Stimulated activated CD4-positive, alpha-beta T cell treated with anti-CD3 and anti-CD28 coated beads, TNF-alpha, amount 100 ng/mL, for 1 hour (primary cell): ENCODE measurements around the gene LCN6.

ENCODE experiments used
- DNase-seq, 3 donors: peaks; one replicate each; pipeline ENCODE4 v3.0.0-alpha.2; 2020; ENCODE audit warnings: low read depth in 3 of 3, low spot score in 1 of 3

The LCN6 gene

GRCh38 chr9:136745389-136746154 lies 2.8 kb downstream of the LCN6 start:
- DNase-seq, result no peak

DNA sequence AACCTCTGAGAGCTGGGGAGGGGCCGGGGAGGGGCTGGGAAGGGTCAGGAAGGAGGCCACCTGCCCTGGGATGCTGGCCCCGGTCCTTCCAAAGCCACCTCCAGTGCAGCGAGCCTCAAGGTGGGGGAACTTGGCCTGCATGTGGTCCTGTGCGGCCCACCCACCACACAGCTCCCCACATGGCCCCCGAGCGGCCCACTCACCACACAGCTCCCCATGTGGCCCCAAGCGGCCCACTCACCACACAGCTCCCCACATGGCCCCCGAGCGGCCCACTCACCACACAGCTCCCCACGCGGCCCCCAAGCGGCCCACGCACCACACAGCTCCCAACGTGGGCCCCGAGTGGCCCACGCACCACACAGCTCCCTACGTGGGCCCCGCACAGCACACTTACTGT lies 3.6 kb downstream of the LCN6 start:
- DNase-seq, result no peak

DNA sequence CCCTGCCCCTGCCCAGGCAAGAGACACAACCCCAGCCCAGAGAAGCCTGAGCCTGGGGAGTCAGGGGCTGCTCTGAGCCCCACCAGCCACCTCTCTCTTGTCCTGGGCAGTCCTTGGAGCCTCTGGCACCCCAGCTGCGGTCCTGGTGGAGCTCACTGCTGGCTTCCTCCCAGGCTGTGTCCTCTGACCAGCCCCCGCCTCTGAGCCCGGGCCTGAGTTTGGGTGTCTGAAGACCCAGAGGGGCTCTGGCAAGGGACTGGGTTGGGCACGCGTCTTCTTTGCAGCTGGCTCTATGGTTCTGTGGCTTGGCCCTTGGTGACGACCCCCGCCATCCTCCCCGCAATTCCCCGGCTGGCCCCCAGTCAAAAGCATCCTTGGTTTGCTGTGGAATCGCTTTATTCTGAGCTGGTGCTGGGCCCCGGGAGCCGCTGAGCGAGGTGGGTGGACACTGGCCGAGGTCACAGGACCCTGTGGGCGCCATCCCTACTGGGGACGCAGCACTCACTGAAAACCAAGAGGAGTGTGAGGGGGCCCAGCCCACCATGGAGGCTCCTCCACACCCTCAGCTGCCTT lies 4.6 kb downstream of the LCN6 start:
- DNase-seq, result no peak

DNA sequence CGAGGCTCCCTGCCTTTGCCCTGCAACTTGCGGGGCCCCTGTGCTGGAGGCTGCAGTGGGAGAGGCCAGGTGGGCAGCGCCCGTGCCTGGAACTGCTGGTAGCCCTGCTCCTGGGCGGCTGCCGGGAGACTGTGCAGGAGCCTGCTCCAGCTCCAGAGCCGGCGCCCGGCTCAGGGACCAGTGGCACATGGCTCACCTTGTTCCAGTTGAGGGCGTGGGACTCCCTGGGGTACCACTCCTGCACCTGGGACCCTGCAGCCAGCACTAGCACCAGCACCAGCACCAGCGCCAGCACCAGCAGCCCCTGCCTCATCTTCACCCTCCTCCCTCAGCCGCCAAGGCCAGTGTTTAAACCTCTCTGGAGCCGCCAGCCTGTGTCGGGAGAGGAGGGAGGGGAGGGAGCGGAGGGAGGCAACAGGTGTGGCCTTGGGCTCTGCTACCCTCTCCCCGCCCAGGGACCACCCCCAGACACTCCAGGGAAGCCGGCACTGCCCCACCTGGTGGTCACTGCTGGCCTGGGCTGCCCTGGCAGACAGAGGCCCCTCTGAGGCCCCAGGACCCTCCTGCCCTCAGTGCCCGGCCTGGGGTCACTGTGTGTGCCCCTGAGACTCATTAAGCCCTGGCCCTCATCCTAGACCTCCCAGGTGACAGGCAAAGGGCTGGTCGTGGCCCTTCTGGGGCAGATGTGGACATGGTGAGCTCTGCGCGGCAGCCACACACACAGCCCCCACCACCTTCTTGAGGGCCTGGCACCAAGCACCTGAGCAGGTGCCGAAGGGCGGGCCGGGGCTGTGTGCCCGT lies 5.5 kb downstream of the LCN6 start, which contains the start of gene LCN10:
TSS of gene LCN10 (minus strand) at position 350 of the 801 bp plus-strand sequence. CDS start at position 313, 37 bp downstream.
- DNase-seq, result no peak

DNA sequence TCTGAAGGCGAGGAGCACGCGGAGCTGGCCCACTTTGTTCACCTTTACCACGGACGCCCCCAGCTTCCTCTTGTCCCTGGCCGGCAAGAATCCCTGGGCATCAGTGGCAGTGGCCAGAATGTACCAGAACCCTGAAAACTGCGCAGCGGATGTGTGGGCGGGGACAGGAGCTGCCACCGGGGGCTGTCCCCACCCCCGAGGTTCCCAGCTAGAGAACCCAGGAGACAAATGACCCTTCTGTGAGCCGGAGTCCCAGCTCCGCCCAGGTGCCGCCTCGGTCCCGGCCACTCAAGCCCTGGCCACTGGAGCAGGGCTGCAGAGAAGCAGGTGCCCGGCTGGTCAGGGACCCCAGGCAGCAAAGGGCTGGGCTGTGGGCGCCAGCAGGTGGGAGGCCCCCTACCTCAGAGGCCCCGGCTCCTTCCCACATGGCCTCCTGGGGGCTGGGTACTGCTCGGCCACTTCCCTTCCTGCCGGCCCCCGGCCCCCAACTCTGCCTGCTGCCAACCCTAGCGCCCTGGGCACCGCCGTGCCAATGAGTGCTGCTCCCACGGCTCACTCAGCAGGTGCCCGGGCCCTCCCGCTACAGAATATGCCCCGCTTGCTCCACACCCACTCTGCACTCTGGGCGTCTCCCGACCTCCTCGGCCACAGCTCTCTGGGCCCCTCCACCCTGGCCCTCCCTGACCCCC lies 6.3 kb downstream of the LCN6 start:
- no peak for DNase-seq

DNA sequence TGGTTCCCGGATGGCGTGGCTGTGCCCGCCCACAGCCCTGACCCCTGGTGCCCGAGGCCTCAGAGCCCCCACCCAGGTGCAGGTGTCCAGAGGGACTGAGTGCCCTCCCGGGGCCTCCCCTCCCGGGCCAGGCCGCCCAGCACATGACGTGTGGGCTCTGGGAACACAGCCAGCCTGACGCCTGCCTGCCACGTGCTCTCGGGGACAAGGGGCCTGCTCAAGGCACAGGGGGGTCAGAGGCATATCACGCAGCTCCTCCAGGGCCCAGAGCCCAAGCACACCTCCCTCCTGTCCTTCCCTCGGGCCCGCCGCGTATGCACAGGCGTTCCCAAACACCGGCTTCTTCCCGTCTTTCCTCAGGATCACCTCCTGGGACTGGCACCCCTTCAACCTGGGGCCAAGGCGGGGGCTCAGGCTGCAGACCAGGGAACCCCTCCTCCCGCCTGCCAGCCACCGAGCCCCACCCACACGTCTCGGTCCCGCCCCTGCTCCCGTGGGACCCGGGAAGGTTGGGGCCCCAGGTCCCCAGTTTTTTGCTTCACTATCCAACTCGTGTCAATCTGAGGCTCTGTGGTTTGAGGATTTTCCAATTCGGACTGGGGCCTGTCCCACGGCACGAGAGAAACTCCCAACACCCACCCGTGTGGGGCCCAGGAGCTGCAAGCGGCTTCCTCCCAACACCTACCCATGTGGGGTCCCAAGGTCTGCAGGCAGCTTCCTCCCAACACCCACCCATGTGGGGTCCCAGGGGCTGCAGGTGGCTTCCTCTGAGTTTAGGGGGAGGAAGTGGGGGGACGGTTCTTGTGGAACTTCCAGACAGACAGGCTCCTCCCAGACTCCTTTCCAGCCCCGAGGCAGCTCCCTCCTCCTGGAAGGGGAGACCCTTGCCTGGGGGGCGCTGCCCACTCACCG lies 7.1 kb downstream of the LCN6 start:
- DNase-seq, result no peak

DNA sequence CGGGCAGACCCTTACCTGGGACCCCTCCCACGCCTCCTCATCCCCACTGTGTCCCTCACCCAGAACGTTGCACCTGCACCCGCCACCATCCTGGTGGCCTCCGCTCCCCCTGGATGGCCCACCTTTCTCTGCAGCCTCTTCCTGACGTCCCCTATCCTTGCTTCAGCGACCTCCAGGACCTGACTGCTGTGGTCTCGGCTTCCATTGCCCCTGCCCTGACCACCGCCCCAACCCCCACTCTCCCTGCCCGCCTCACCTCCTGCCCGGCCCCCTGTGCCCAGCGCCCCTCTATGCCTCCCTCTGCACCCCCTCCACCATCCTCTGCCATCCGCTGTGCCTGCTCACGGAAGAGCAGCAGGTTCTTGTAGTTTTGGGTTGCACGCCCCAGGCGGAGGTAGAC lies 7.8 kb downstream of the LCN6 start:
- no peak for DNase-seq

GRCh38 chr9:136740069-136740468 lies 8.3 kb downstream of the LCN6 start:
- DNase-seq, result no peak

- DNase-seq, result no peak
These were observed 8.8 kb downstream of the LCN6 start for GRCh38 chr9:136739509-136739908.

- no peak for DNase-seq
These were observed 9.4 kb downstream of the LCN6 start for GRCh38 chr9:136738960-136739359.

DNA sequence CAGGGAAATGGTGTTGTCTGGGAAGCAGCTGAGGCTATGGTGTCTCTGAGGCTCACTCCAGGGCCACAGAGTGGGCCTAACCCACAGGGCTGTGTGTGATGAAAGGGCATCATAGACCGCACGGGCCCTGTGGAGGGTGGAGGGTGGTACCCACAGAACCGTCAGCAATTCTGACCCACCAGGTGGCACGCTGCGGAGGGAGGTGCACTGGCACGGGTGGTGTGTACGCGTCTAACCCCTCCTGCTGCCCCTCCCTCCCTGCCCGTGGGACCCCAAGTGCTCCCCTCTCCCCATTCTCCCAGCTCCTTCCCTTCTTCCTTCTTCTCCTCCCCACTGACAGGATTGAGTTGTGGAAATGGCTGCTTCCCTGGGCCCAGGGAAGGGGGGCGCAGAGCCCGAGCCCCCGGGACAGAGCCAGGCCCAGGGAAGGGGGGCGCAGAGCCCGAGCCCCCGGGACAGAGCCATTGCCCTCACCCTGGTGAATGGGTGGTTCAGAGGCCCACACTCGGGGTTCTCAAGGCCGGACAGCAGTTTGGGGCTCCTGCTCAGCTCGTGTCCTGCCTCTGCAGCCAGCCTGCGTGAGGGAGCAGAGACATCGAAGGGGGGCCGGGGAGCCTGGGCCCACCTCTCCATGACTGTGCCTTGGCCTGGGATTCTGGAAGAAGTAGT lies 12.4 kb downstream of the LCN6 start:
- DNase-seq, result no peak

GRCh38 chr9:136734837-136735496 lies 13.4 kb downstream of the LCN6 start:
- DNase-seq, result no peak

GRCh38 chr9:136733611-136734010 lies 14.7 kb downstream of the LCN6 start:
- no peak for DNase-seq

DNA sequence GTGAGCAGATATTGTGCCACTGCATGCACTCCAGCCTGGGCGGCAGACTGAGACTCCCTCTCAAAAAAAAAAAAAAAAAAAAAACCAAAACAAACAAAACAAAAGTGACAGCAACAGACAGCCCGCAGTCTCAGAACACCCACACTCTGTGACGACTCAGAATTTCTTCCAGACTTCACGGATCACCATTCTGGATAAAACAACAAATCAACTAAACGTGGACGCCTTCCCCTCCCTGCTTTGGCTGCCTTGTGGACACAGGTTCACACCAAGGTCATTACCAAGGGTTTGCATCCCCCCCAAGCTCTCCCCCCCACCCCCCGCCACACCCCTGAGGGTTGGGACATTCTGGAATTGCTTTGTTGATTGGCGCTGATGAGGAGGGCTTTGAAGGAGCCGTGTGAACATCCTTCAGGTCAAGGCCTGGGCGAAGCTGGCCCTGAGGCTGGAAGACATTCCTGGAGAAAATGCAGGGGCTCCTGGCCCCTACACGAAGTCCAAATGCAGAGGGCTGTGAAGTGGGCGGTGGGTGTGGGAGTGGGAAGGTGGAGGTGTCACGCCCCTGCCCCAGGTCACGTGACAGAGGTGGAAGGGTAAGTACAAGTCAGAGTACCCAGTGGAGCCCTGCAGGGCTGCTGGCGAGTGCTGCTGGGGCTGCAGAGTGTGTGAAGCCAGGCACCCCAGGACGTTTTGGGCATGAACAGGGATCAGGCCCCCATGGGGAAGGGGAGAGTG lies 15.7 kb downstream of the LCN6 start:
- no peak for DNase-seq

DNA sequence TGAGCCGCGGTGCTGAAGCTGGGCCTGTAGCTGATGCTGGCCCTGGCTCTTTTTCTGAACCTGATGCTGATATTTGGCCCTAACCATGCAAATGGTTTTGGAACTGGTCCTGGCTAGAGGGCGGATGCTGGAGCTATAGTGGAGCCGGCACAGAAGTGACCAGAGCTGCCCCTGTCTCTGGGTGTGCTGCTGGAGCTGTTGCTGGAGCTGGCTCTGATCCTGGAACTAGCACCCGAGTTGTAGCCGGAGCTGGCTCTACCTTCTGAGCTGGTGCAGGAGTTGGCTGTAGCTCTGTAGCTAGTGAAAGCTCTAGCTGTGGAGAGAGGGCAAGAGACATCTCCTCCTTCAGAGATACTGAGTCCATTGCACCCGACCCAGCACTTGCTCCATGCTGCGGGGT lies 18.4 kb downstream of the LCN6 start:
- no peak for DNase-seq

- no peak for DNase-seq
These were observed 19.2 kb downstream of the LCN6 start for GRCh38 chr9:136729144-136729543.

- no peak for DNase-seq
These were observed 19.7 kb downstream of the LCN6 start for GRCh38 chr9:136728548-136729123.

GRCh38 chr9:136728080-136728547 lies 20.2 kb downstream of the LCN6 start:
- peak; percentile 81 to 98 (median 96) for DNase-seq
